GOT3 (cell line): ENCODE results near the gene RGS10.
"Not testable (repeated sequence)": the region's sequence is repeated elsewhere in the genome, so short reads cannot be mapped to it uniquely, and the experiment has no call there.

Experiments used
- DNase-seq: peaks from one replicate; lab custom pipeline; 2025; ENCODE audit warnings: mixed read lengths; lab: John Stamatoyannopoulos, UW

Gene RGS10, protein sequence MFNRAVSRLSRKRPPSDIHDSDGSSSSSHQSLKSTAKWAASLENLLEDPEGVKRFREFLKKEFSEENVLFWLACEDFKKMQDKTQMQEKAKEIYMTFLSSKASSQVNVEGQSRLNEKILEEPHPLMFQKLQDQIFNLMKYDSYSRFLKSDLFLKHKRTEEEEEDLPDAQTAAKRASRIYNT

DNA sequence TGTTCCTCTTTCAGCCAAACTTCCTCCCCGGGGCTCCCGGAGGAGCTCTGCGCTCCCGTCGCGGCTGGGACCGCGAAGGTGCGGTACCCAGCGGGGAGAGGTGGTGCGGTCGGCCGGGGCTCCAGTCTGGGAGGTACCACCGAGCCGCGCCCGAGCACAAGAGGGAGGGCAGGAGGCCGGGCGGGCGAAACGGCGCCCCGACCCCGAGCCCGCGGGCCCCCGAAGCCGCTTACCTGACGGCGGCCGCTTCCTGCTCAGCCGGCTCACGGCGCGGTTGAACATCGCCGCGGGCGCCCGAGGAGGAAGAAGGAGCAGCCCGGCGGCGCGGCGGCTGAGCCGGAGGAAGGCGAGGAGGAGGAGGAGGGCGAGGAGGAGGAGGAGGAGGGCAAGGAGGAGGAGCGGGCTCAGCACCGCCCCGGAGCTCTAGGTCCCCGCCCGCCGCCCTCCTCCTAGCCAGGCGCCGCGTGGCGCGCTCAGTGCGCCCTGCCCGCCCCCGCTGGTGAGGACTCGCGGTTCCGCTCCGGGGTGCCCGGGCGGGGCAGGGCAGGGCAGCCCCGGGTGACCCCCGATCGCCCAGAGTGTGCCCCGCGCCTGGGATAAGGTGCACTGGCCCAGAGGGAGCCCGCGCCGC is at the start of gene RGS10:
TSS of gene RGS10 (minus strand) at position 363 of the 631 bp plus-strand sequence. CDS start at position 282, 81 bp downstream.
- DNase-seq: peak; percentile 57

DNA sequence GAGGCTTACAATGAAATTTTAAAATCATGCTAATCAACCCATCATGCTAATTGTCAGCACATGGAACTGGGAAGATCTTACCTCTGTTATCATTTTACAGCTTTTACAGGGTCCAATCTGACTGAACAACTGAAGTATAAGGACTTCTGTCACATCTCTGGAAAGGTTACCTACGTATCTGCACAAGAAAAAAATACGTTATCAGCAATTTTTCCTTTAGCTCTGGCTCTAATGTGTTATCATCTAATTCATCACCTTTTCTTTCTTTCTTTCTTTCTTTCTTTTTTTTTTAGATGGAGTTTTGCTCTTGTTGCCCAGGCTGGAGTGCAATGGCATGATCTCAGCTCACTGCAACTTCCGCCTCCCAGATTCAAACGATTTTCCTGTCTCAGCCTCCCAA is 45.6 kb upstream of the RGS10 start:
- DNase-seq: no peak

DNA sequence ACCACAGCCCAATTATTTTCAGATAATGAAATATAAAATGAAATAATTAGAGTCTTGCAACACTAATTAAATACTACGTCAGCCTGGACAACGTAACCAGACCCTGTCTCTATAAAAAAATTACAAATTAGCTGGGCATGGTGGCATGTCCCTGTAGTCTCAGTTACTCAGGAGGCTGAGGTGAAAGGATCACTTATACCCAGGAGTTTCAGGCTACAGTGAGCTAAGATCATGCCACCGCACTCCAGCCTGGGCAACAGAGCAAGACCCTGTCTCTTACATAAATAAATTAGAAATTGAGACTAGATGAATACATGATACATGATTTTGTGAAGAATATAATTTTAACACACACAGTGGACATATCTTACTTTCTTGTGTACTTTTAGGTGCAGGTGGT is 35.8 kb upstream of the RGS10 start:
- DNase-seq: no peak

GRCh38 chr10:119575991-119576390 is 33.5 kb upstream of the RGS10 start:
- DNase-seq: no peak

- DNase-seq: no peak
Measured at GRCh38 chr10:119575506-119575905, 33.0 kb upstream of the RGS10 start.

GRCh38 chr10:119567978-119568377 is 25.5 kb upstream of the RGS10 start:
- no peak for DNase-seq

- DNase-seq: no peak
Measured at GRCh38 chr10:119562097-119562496, 19.6 kb upstream of the RGS10 start.

- not testable (repeated sequence) for DNase-seq
Measured at GRCh38 chr10:119559511-119559910, 17.0 kb upstream of the RGS10 start.

DNA sequence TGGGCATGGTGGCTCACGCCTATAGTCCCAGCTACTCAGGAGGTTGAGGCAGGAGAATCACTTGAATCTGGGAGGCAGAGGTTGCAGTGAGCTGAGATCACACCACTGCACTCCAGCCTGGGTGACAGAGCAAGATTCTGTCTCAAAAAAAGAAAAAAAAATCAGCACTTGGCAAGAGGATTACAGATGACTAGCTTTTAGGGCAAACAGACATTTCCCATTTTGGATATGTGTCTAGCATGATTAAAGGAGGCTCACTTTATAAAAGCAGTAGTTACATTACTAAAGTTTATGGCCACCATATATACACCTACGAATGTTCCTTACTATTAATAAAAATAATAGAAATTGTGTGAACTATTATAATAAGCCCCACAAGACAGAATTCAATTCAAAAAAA is 13.6 kb upstream of the RGS10 start:
- DNase-seq: not testable (repeated sequence)

DNA sequence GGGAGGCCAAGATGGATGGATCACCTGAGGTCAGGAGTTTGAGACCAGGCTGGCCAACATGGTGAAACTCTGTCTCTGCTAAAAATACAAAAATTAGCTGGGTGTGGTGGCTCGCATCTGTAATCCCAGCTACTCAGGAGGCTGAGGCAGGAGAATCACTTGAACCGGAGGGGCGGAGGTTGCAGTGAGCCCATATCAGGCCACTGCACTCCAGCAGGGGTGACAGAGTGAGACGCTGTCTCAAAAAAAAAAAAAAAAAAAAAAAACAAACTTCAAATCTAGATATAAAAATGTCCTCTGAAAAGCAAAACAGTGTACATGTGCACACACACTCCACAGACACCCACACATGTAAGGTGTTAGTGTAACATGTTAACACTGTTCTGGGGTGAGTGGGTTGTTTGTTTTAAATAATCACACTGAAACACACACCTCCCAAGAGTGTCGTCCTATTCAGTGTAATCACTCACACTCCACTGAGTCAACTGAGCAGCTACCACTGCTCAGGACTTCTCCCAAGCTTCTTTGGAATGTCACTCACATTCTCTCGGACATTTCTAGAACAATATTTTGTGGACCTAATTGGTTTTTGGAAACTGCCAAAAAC is 12.8 kb upstream of the RGS10 start:
- no peak for DNase-seq

DNA sequence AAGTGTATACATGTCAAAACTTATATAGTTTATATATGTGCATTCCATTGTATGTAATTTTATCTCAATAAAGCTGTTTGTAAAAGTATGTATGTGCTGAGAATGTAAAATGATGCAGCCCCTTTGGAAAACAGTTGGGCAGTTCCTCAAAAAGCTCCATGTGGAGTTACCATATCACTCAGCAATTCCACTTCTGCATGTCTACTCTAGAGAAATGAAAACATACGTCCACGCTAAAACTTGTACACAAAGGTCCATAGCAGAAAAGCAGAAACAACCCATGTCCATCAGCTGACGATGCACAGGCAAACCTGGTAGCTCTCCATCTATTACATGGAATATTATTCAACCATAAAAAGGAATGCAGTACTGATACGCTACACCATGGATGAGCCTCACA is 8.3 kb upstream of the RGS10 start:
- DNase-seq: no peak

- no peak for DNase-seq
Measured at GRCh38 chr10:119549247-119549999, 6.9 kb upstream of the RGS10 start.

DNA sequence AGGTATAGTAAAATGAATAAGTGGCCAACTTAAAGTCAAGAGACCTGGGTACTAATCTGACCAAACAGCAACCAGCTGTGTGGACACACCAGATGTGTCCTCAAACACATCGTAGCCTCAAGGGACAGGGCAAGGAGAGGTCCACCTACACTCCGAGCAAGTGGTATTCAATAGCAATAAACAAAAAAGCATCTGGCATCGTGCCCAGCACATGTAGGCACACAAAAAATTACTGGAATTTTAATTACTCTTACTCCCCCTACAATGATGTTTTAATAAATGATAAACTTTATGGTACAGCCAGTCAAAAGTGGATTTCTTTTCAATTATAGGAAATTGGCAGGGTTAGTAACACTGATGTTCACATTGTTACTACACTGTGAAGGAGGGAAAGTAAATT is 3.5 kb upstream of the RGS10 start:
- DNase-seq: no peak

DNA sequence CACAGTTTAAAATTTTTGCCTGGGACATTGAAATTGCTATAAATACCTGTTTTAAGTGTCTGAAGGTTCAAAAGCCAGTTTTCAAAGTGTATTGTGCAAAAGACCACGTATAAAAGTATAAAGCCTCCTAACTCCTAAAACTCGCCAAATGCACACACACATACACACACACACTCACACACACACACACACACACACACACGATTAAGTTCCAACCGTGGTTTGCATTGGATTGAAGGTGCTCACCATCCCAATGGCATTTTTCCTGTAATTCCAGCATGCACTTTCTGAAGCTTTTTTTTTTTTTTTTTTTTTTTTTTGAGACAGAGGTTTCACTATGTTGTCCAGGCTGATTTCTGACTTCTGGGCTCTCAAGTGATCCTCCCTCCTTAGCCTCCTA is 2.8 kb upstream of the RGS10 start:
- DNase-seq: no peak

- DNase-seq: no peak
Measured at GRCh38 chr10:119543814-119544642, 1.5 kb upstream of the RGS10 start.

- peak; percentile 57 for DNase-seq
Measured at GRCh38 chr10:119542988-119543813, 682 bp upstream of the RGS10 start.

DNA sequence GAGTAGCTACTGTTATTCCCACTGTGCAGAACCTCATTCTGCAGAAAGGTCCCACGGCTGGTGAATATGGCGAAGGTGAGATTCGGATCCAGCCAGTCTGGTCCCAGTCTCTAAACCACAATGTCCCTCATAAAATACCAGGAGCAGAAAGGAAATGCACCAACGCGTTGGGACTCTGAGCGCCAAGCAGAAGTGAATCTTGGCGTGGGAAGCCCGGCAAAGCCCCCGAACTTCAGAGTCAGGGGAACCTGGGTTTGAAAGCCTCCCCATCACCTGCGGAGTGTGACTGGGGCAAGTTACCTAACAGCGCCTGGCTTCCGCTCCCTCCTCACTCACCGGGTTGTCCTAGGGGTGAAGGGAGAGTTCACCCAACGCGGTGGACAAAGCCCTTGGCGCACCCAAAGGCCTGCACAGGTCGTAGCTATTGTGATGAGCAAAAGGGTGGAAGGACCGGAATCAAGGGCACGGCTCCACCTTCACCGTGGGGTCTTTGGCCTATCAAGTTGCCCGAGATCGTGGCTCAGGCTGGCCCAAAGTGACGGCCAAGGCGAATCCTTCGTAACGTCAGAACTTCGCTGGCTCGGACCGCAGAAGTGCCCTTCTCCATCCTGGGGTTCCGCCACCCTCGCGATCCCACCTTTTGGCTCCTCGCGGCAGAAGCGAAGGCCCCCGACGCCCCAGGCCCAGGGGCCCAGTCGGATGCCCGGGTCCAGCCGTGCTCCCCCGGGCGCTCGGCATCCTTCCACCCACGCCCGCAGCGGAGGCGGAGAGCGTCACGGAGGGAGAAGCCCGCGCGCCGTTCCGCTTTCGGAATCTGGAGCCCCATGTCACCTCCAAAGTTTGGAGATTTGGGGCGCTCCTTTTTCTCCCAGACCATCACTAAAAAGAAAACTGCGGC is 811 bp downstream of the RGS10 start:
- DNase-seq: no peak

DNA sequence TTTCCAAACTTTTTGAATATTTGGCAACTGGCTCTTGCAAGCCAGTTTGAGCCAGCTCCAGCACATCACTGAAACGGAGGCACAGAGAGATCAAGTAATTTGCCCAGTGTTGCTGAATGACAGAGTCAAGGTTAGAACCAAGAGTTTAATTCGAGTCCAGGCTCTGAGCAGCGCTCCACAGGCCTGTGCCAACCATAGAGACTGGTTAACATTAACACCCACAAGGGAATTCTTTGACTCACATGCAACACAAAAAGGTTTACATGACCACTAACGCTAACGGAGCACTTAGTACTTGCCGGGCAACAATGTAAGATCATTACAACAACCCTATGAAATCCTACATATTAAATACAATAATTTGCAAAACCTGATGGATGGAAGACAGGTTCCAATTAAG is 1.5 kb downstream of the RGS10 start:
- DNase-seq: no peak

DNA sequence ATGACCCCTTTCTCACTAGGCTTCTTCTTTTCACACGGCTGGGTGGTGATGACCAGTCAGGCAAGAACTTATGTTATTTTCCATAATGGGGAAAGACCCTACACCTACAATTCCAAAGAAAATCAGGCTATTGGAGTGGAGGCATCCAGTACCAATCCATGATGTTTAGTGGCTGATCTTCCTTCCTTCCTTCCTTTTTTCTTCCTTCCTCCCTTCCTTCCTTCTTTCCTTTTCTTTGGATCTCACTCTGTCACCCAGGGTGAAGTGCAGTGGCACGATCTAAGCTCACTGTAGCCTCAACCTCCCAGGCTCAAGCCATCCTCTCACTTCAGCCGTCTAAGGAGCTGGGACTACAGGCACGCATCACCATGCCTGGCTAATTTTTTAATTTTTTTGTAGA is 2.5 kb downstream of the RGS10 start:
- DNase-seq: no peak

GRCh38 chr10:119539359-119539825 is 3.1 kb downstream of the RGS10 start:
- no peak for DNase-seq
